ENCODE measurements around the gene UNC50. TPM values are rescaled to one million over a fixed set of nuclear protein-coding genes. Genes with fewer than 3 reads are reported as not detected.
"Not testable (repeated sequence)": the region's sequence is repeated elsewhere in the genome, so short reads cannot be mapped to it uniquely, and the experiment has no call there.

Gene UNC50
- total RNA-seq, 2 experiments from 2014 or later: 29.8 to 30.9 TPM

DNA sequence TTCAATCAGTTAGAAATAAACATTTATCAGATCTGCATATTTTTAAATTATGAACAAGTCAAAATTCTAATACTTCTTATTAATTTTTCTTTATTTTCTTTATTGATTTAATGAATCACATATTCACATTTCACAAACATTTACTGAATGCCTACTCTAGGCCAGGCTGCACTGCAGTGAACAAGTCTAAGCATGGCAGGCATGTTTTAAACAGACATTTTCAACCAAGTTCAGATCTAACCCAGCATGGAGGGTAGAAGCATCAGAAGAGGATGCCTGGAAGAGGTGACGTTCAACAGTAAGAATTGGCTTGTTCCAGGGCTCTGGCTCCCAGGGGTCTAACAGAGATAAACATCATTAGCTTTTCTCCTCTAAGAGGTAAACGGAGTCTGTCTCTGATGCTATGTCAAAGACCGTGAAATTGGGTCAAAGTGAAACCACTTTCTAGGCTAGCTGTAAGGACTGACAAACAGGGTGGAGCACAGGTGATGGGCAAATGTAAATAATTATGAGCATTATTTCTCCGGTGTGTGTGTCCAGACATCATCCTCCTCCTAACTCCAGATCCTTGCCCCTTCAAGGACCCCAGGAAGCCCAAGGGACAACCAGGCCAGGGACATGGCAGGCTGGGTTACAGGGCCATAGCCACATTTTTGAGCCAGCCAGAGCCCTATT lies 50.6 kb downstream of the UNC50 start:
- DNase-seq: no peak
- Mint-ChIP-seq H3K27me3 (no peaks in the 10 kb centered on the region), H3K27ac (peak overlapping the region; percentile 96), H3K36me3 (peaks cover 25% of the 10 kb centered on the region), H3K4me3 (peak overlapping the region; percentile 77), H3K4me1 (peaks cover 67% of the 10 kb centered on the region), H3K9me3 (peaks cover 11% of the 10 kb centered on the region)

DNA sequence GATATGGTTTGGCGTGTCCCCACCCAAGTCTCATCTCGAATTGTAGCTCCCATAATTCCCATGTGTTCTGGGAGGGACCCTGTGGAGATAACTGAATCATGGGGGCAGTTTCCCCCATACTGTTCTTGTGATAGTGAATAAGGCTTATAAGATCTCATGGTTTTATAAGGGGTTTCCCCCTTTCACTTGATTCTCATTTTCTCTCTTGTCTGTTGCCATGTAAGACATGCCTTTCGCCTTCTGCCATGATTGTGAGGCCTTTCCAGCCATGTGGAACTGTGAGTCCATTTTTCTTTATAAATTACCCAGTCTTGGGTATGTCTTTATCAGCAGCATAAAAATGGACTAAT lies 51.1 kb downstream of the UNC50 start:
- peak overlapping the region; percentile 77 for H3K4me3 Mint-ChIP-seq

DNA sequence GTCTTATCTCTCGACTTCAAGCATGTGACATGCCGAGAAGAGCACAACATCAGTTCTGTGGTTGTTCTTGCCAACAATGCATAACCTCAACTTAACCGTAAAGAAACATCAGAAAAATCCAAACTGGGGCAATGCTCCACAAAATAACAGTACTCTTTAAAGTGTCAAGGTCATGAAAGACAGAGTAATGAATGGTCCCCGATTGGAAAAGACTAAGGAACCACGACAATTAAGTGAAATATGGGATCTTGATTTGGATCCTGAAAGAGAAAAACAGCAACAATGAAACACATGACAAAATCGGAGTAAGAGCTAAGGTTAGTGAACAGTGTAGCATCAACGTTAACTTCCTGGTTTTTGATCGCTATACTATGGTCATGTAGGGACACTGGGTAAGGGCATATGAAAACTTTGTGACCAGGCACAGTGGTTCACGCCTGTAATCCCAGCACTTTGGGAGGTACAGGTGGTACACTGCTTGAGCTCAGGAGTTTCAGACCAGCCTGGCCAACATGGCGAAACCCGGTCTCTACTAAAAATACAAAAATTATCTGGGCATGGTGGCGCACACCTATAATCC lies 55.2 kb downstream of the UNC50 start:
- H3K36me3 Mint-ChIP-seq: peaks cover 60% of the 10 kb centered on the region
- DNase-seq: no peak
- peak overlapping the region; percentile 93 for H3K27ac Mint-ChIP-seq
- H3K4me3 Mint-ChIP-seq: peak overlapping the region; percentile 80
- H3K27me3 Mint-ChIP-seq: no peaks in the 10 kb centered on the region
- peaks cover 62% of the 10 kb centered on the region for H3K4me1 Mint-ChIP-seq
- H3K9me3 Mint-ChIP-seq: peaks cover 29% of the 10 kb centered on the region

More for the DNA sequence above, 51.1 kb downstream of the UNC50 start:
- peaks cover 11% of the 10 kb centered on the region for H3K9me3 Mint-ChIP-seq
- peaks cover 65% of the 10 kb centered on the region for H3K4me1 Mint-ChIP-seq
- H3K36me3 Mint-ChIP-seq: peaks cover 24% of the 10 kb centered on the region
- H3K27ac Mint-ChIP-seq: peak overlapping the region; percentile 96
- DNase-seq: peak; percentile 32
- not testable (repeated sequence) for H3K27me3 Mint-ChIP-seq

DNA sequence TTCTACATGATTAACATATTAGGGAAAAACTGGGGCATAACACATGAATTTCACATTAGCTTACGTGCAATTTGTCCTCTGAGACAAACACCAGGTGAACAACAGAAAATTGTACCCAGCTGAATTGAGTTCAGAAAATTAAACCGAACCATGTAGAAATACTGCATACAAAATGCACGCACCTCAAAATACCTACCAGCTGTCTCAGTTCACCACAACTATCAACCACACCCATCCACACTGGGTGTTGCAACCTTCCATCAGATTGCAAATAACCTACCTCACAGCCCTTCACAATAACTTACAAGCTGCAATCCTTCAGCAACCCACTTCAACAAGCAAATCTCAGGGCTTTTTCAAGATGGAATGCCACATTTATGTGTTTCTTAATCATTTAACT lies 55.9 kb downstream of the UNC50 start:
- Mint-ChIP-seq H3K27me3 (no peaks in the 10 kb centered on the region), H3K36me3 (peaks cover 64% of the 10 kb centered on the region), H3K4me1 (peaks cover 57% of the 10 kb centered on the region), H3K9me3 (peaks cover 30% of the 10 kb centered on the region), H3K4me3 (peak overlapping the region; percentile 22), H3K27ac (peak overlapping the region; percentile 93)
- peak; percentile 53 for DNase-seq

DNA sequence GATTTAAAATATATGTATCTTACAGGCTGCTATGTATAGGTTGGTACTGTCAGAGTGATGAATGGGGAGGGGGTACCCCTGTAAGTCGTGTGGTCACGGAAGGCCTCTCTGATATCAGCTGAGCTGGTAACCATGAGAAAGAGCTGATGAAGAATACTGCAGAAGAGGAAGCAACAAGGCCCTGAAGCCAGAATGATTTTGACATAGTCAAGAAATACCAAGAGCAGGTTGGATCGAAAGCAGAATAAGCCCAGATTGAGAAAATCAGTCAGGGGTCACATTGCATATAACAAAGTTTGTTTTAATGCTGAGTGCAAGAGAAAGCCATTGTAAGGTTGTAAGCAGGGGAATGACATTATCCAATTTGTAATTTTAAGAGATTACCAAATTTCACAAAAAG lies 57.3 kb downstream of the UNC50 start:
- no peak for DNase-seq
- H3K4me1 Mint-ChIP-seq: peaks cover 56% of the 10 kb centered on the region
- H3K36me3 Mint-ChIP-seq: peaks cover 60% of the 10 kb centered on the region
- no peak overlapping the region for H3K4me3 Mint-ChIP-seq
- H3K27me3 Mint-ChIP-seq: no peaks in the 10 kb centered on the region
- H3K27ac Mint-ChIP-seq: peak overlapping the region; percentile 93
- H3K9me3 Mint-ChIP-seq: peaks cover 26% of the 10 kb centered on the region

Other genes starting within 250 kb of the UNC50 start
- 10 to 100 TPM; 31.6 to 31.9 TPM for gene INPP4A, start 163.7 kb upstream of the UNC50 start, total RNA-seq
- gene COA5, start 77 bp upstream of the UNC50 start, total RNA-seq: 10 to 100 TPM; 27.1 to 27.2 TPM
- gene MGAT4A, start 122.5 kb downstream of the UNC50 start, total RNA-seq: 10 to 100 TPM; 45.1 to 49.3 TPM

Data from activated naive CD8-positive, alpha-beta T cell treated with anti-CD3 and anti-CD28 coated beads for 36 hours (primary cell).